Activated CD4-positive, alpha-beta T cell treated with anti-CD3 and anti-CD28 coated beads, Interleukin-2, amount 50 U/mL, for 48 hours (primary cell): ENCODE data around the gene LCT.
"Not testable (repeated sequence)": the region's sequence is repeated elsewhere in the genome, so short reads cannot be mapped to it uniquely, and the experiment has no call there.

Experiments
- DNase-seq, 2 experiments: peaks; one replicate each; pipeline ENCODE4 v3.0.0-alpha.2; 2020

The LCT gene

DNA sequence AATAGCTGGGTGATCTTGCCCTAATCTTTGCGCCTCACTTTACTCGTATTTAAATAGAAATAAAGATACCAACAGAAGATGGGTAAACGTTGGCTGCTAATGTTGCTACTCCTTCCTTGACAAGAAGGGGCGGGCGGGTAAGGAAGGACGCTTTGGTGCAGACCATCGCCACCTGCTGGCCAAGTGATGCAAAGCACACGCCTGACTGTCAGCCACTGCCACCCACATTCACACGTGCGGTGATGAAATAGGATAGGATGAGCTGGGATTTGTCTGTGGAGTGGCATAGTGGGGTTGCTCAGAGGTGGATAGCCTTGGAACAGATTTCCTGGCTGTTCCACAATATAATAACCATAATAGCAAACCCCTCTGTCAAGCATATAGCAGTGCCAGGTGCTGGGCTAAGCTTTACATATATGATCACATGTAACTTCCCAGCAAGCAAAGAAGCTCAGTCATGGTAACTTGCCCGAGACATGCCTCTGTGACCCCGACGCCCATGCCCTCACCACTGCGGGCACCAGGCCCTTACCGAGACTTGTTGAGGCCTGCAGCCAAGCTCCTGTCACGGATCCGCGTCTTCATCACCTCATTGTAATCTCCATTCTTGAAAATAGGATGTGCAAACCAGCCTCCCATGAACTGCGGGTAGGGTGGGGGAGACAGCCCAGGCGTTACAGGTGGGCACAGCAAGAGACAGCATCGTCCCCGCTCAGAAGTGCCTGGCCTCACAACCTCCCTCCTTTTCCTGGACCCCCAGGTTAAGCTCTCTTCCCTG is 39.3 kb downstream of the LCT start:
- DNase-seq: peak; percentile 82 to 87

DNA sequence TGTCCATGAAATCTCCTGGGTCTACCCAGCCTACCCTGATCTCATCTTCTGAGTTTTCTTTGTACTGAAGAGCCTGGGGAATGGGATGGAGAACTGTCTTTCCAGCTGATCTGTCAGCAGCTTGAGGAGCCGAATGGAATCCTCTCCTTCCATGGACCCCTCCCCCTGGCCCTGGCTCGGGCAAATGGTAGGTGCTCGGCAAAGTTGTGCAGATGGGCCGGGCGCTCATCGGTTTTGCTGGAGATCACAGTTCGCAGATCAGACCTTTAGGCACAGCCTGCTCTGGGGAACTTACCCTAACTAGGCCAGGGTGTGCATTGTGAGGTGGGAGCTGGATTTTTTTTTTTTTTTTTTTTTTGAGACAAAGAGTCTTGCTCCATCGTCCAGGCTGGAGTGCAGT is 40.4 kb downstream of the LCT start:
- DNase-seq: no peak

DNA sequence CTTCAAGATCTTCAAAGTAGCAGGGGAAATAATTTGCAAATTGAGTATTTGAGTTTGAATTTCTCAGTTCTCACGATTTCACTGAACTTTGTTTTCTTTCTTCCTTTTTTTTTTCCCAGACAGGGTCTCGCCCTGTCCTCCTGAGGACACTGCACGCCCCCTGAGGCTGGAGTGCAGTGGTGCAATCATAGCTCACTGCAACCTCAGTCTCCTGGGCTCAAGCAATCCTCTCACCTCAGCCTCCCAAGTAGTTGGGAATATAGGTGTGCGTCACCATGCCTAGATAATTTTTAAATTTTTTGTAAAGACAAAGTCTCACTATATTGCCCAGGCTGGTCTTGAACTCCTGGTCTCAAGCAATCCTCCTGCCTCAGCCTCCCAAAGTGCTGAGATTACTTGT is 41.3 kb downstream of the LCT start:
- not testable (repeated sequence) for DNase-seq

GRCh38 chr2:135792401-135793150 is 44.4 kb downstream of the LCT start:
- DNase-seq: no peak

DNA sequence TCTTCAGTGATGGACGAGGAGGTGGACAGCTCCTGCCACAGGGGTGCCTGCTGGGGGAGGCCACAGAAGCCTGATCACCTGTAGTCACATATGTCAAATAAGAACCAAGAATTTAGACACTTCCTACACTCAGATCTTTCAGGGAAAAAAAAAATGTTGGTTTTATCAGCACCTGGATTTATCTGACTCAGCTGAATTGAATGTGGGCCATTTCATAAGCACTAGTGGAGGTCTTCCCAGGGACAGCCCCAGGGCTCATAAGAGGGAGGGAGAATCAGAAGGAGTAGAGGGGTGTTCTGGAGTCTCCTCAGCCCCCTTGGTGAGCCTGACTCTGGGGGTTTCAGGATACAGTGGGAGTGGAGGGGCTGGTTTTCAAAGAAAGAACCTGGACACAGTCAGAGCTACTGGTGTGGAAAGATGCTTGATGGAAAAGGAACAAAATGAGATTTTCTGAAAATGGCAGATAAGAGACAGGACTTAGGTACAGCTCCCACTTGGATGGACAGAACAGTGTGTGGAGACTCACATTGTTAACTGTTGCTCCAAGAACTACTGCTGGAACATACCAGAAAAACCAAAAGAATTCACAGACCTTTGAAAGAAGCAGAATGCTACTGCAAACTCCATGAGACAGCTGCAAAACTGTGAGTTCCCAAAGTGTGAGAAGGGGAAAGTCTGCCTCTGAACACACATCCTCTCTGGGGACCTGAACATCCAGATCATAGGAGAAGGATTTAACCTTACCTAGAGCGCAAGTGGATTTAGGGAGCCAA is 45.4 kb downstream of the LCT start:
- DNase-seq: no peak

- no peak for DNase-seq
Measured at GRCh38 chr2:135790423-135790822, 46.6 kb downstream of the LCT start.

GRCh38 chr2:135786823-135787222 is 50.2 kb downstream of the LCT start:
- no peak for DNase-seq

DNA sequence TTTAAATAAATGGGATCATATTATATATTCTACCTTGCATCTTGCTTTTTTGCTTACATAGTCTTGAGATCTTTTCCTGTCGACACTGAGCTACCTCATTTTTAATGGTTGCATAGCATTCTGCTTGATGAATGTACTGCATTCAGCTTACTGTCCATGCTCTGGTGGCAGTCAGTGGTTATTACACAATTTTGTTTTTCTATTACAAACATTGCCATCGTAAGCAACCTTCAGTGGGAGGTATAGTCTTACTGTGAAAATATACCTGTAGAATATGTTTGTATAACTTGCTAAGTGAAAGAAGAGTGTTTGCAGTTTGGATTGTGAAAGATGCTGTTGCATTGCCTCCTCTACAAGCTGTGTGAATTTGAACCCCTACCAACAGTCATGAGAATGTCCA is 52.0 kb downstream of the LCT start:
- DNase-seq: no peak

GRCh38 chr2:135783439-135783838 is 53.5 kb downstream of the LCT start:
- no peak for DNase-seq

GRCh38 chr2:135782231-135782630 is 54.8 kb downstream of the LCT start:
- no peak for DNase-seq

DNA sequence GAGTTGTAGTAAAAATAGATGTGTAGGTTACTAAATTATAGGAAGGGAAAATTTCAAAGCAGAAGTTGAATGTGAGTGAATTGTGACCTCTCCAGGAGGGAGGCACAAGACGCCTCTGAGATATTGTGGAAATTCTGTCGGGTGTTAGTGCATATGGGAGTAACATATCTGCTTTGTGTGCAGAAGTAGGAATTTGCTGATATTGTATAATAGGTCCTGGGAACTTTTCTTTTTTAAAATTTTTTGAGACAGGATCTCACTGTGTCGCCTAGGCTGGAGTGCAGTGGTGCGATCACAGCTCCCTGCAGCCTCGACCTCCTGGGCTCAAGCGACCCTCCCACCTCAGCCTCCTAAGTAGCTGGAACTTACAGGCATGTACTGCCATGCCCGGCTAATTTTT is 60.6 kb downstream of the LCT start:
- no peak for DNase-seq

- no peak for DNase-seq
Measured at GRCh38 chr2:135775420-135775819, 61.6 kb downstream of the LCT start.

DNA sequence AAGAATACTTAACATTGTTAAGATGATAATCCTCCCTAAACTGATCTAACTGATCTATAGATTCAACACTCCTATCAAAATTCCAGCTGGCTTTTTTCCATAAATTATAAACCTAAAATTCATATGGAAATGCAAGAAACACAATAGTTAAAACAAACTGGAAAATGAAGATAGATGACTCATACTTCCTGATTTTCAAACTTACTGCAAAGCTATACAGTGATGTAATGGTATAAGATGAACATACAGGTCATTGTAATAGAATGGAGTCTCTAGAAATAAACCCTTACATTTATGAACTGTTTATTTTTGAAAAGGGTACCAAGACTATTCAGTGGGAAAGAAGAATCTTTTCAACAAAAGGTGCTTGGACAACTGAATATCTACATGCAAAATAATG is 63.1 kb downstream of the LCT start:
- DNase-seq: no peak

GRCh38 chr2:135773319-135773718 is 63.7 kb downstream of the LCT start:
- DNase-seq: no peak

- no peak for DNase-seq
Measured at GRCh38 chr2:135768863-135769262, 68.1 kb downstream of the LCT start.

- no peak for DNase-seq
Measured at GRCh38 chr2:135762530-135762929, 74.5 kb downstream of the LCT start.

GRCh38 chr2:135762022-135762421 is 75.0 kb downstream of the LCT start:
- no peak for DNase-seq

- DNase-seq: no peak
Measured at GRCh38 chr2:135756692-135757091, 80.3 kb downstream of the LCT start.

- DNase-seq: no peak
Measured at GRCh38 chr2:135755573-135755972, 81.4 kb downstream of the LCT start.

DNA sequence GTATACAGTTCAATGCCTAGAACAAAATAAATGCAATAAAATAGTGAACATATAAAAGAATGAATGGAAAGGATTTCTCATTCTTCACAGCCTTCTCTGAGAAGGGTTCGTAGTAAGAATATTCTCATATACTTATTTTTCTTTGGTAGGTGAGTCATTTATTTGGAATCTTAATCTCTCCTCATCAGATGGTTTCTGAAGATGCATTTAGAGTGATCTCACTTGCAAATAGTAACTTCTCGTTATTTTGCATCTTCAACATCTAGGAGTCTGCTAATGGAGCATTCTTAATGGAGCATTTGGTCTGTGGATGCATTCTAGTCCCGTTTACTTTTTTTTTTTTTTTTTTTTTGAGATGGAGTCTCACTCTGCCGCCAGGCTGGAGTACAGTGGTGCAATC is 91.4 kb downstream of the LCT start:
- no peak for DNase-seq

DNA sequence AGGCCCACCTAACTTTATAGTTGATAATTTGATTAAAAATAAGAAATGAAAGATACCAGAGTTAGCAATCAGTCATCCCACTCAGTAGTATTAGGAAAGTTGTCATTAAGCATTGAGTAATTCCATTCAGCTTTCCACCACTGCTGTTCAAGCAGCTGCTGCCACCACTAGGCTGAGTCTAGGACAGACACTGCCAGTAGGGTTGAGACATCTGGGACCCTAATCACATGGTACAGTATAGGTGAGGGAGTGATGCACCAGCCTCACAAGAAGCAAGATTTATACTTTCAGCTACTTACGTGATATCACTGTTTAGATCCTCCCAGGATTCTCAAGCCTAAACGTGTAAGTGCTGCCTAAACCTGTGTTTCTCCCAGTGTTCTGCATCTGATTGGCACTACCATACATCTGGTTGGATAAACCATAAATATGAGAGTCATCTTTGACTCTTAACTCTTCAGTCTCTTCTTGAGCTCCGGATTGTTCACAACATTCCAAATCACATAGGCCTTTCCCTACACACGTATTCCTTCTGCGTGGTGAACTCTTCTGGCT is 92.1 kb downstream of the LCT start:
- DNase-seq: peak; percentile 13 to 36

DNA sequence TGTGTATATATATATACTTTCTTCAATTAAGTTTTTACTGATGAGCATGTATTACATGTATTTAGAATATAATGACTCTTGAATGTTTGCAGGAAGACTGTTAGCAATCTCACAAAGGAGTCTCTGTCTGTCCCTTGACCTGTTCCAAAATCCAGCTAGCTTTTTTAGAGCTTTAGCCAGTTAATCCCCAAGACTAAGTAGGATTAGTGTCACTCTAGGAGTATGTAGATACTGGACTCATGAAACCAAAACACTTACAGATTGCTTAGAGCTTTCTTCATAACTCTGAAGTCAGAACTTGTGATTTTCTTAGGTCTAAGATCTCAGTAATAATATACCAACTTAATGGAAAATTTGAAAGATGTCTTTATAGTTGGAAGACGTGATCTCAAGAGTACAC is 93.1 kb downstream of the LCT start:
- DNase-seq: no peak

- peak; percentile 40 to 41 for DNase-seq
Measured at GRCh38 chr2:135742325-135742757, 94.6 kb downstream of the LCT start.
